HepG2 (cell line): ENCODE results near the gene VEGFB. TPM values are rescaled to one million over a fixed set of nuclear protein-coding genes. Genes with fewer than 3 reads are reported as not detected.

Experiments
- ATAC-seq: fragments of 200-7000 bp; cut with Tn5 transposase; 3 replicates; pipeline ENCODE4 v1.9.1; 2020; ENCODE audit warnings: mild to moderate bottlenecking, moderate library complexity
- BruUV-seq: library from RNA; stranded (reverse); fragments of 400-500 nt; replicated peaks from 2 replicates; lab custom pipeline; 2021; lab: Mats Ljungman, UMichigan
- CTCF ChIA-PET: fragments of 300-600 bp; formaldehyde crosslinking; extraction: SDS; loops from one replicate; lab custom pipeline; 2021; ENCODE audit warnings: low total read pairs, inconsistent platforms, low intra/inter-chr PET ratio; lab: Yijun Ruan, JAX
- POLR2A ChIA-PET: fragments of 350-600 bp; sonication (Branson Sonifier 250); formaldehyde crosslinking; loops from one replicate; lab custom pipeline; 2020; ENCODE audit warnings: antibody characterized with exemption, inconsistent platforms; lab: Yijun Ruan, JAX
- DNase-seq: peaks from one replicate; pipeline ENCODE4 v3.0.0-alpha.2; 2015; ENCODE audit warnings: low spot score
- FAIRE-seq: peaks from 3 replicates; lab custom pipeline; 2011; peaks lifted over from hg19 to GRCh38; lab: Jason Lieb, UNC
- H2AFZ ChIP-seq: one replicate; pipeline ENCODE4 v1.6.1; 2011; ENCODE audit warnings: low read length, inconsistent platforms
- H3K27ac ChIP-seq: fragments of 300-600 bp; 3 replicates; pipeline ENCODE4 v1.8.0; 2011; ENCODE audit warnings: mixed run types, mild to moderate bottlenecking, mixed read lengths, low read length, inconsistent platforms; ENCODE audit not compliant: insufficient read depth; ENCODE audit errors: extremely low read length
- H3K27me3 ChIP-seq, 2 experiments: fragments of 200-600 bp in 1 of 2; 2 replicates in 1 of 2; 3 replicates in 1 of 2; pipeline versions ENCODE4 v1.6.0 to v1.8.0; 2011; ENCODE audit warnings: low read length in 2 of 2, mild to moderate bottlenecking in 2 of 2, moderate library complexity in 2 of 2, inconsistent platforms in 1 of 2; ENCODE audit not compliant: insufficient read depth in 2 of 2, control insufficient read depth in 1 of 2
- H3K36me3 ChIP-seq, 2 experiments: fragments of 200-600 bp in 1 of 2; replicated peaks in 1 of 2; 2 replicates in 1 of 2; 3 replicates in 1 of 2; pipeline versions ENCODE4 v1.5.1 to v1.8.0; 2011; ENCODE audit warnings: low read length in 2 of 2, inconsistent platforms in 1 of 2; ENCODE audit not compliant: insufficient read depth in 2 of 2, control insufficient read depth in 1 of 2
- H3K4me1 ChIP-seq: 2 replicates; pipeline ENCODE4 v1.5.1; 2012; ENCODE audit warnings: low read length, inconsistent platforms; ENCODE audit not compliant: insufficient read depth
- H3K4me2 ChIP-seq: 2 replicates; pipeline ENCODE4 v1.6.0; 2011; ENCODE audit warnings: low read depth, low read length, inconsistent platforms
- H3K4me3 ChIP-seq, 3 experiments: fragments of 200-600 bp in 1 of 3; sonication (generic), shearing (Covaris generic) in 1 of 3; replicated peaks in 1 of 3; 2 replicates each; pipeline ENCODE4 v1.5.1; 2011 to 2016; ENCODE audit warnings: low read length in 3 of 3, inconsistent platforms in 2 of 3, low read depth in 2 of 3, mild to moderate bottlenecking in 2 of 3, control low read depth in 1 of 3, mixed read lengths in 1 of 3; ENCODE audit not compliant: insufficient read depth in 1 of 3
- H3K79me2 ChIP-seq: one replicate; pipeline ENCODE4 v1.6.1; 2011; ENCODE audit warnings: low read length, inconsistent platforms; ENCODE audit not compliant: insufficient read depth
- H3K9ac ChIP-seq: 2 replicates; pipeline ENCODE4 v1.6.0; 2011; ENCODE audit warnings: mild to moderate bottlenecking, low read depth, low read length, inconsistent platforms; ENCODE audit not compliant: insufficient read depth
- H3K9me3 ChIP-seq: 2 replicates; pipeline ENCODE4 v1.5.1; 2012; ENCODE audit warnings: mild to moderate bottlenecking, low read length
- H4K20me1 ChIP-seq: 2 replicates; pipeline ENCODE4 v1.6.0; 2011; ENCODE audit warnings: inconsistent platforms, mild to moderate bottlenecking, low read length, moderate library complexity; ENCODE audit not compliant: insufficient read depth
- MZF1 ChIP-seq: sonication (generic); formaldehyde crosslinking; IDR thresholded peaks from 2 replicates; pipeline ENCODE4 v1.8.1; 2023; ENCODE audit warnings: mild to moderate bottlenecking, missing genetic modification reagents, borderline replicate concordance
- NAIF1 ChIP-seq: sonication (generic); formaldehyde crosslinking; IDR thresholded peaks from 2 replicates; pipeline ENCODE4 v1.5.0; 2020; ENCODE audit warnings: mild to moderate bottlenecking, missing genetic modification reagents, borderline replicate concordance
- ZNF639 ChIP-seq: conservative IDR thresholded peaks from 2 replicates; pipeline ENCODE4 v1.6.1; 2018; ENCODE audit warnings: missing genetic modification reagents
- ZXDC ChIP-seq: sonication (generic); formaldehyde crosslinking; IDR thresholded peaks from 2 replicates; pipeline ENCODE4 v1.5.0; 2020; ENCODE audit warnings: mild to moderate bottlenecking, missing genetic modification reagents
- WGBS: methylation state at CpG from one replicate; pipeline ENCODE4 v1.1.6; 2017; ENCODE audit warnings: low lambda C conversion rate; 5-methylcytosine and 5-hydroxymethylcytosine counted together
- in situ Hi-C: cut with HindIII; loops from 2 replicates; pipeline ENCODE4 v1.10.0; 2017; ENCODE audit warnings: low pct_unique_long_range_greater_than_20kb; ENCODE audit not compliant: extremely low pct_ligation_motif_present
- intact Hi-C: fragments of 100-400 bp; cut with micrococcal nuclease; formaldehyde crosslinking; loops from one replicate; pipeline ENCODE4 v1.10.0; 2022; ENCODE audit not compliant: unreplicated experiment
- polyA plus RNA-seq, 8 experiments: library from polyadenylated mRNA; depleted of rRNA in 3 of 8; stranded (reverse) in 7 of 8; unstranded in 1 of 8; fragments of >200 nt; fragmentation: Illumina TruSeq in 4 of 8; extraction: Trizol in 4 of 8; gene quantifications; 2 replicates each; pipeline versions ENCODE4 v1.2.1 to v1.2.3, GENCODE V29; 2011 to 2016; ENCODE audit warnings: low read depth in 4 of 8, missing spikeins in 1 of 8, mixed read lengths in 1 of 8; ENCODE audit not compliant: insufficient read depth in 1 of 8
- total RNA-seq, 5 experiments: library from RNA; depleted of rRNA; stranded (reverse); fragments of >200 nt; fragmentation: Illumina TruSeq; extraction: Trizol; gene quantifications; 2 replicates each; pipeline ENCODE4 v1.2.3, GENCODE V29; 2016; ENCODE audit warnings: low read depth in 1 of 5
- TF ChIP-seq, protein P1 (sequence below): IDR thresholded peaks from 2 replicates; pipeline ENCODE4 v1.6.1; 2016
- TF ChIP-seq, protein P2 (sequence below): sonication (generic); formaldehyde crosslinking; IDR thresholded peaks from 2 replicates; pipeline ENCODE4 v1.5.0; 2020; ENCODE audit warnings: missing genetic modification reagents

Gene VEGFB
- total and polyA plus RNA-seq, 2 of the 13 experiments (the other 11 are each of a cell fraction or from before 2014, with no cell fraction given), result 9.0 to 11.3 TPM

DNA sequence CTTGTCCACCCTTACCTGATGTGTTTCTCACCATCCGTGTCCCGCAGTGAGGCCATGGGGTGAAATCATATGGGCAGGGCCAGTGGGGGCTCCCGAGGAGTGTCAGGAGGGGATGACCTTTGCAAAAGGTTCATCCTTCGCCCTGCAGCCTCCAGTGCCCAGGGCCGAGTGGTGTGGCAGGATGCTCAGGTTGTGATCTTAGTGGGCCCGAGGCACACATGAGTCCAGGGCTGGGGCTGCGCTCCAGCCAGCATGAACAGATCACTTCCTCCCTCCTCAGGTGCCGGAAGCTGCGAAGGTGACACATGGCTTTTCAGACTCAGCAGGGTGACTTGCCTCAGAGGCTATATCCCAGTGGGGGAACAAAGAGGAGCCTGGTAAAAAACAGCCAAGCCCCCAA lies 3.7 kb downstream of the VEGFB start (continued):
- no peak for TF ChIP-seq ZXDC (CRISPR knock-in tag)
- TF ChIP-seq, protein P1, sequence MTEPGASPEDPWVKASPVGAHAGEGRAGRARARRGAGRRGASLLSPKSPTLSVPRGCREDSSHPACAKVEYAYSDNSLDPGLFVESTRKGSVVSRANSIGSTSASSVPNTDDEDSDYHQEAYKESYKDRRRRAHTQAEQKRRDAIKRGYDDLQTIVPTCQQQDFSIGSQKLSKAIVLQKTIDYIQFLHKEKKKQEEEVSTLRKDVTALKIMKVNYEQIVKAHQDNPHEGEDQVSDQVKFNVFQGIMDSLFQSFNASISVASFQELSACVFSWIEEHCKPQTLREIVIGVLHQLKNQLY (CRISPR knock-in tag), result no peak

DNA sequence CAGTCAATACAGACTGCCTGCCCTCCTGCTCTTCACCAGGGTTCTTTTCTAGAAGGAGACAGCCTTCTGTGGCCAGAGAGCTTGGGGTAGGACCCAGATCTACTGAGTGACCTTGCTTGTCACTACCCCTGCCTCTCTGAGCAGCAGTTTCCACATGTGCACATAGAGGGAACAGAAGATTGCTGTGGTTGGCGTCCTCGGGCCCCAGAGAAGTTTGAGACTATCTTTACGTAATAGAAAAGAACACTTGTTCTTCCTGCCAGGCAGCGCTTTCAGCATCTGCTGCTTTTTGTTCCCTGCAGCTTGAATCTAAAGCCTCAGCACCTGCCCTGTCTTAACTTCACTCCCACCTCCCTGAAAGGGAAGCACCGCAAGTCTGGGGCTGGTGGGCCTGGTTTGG lies 4.6 kb downstream of the VEGFB start:
- Histone ChIP-seq H2AFZ (no peak overlapping the region), H3K27ac (peak overlapping the region; percentile 15), H4K20me1 (no peaks in the 10 kb centered on the region), H3K36me3 (peaks cover 0 to 8% of the 10 kb centered on the region in 2 experiments; a peak in 3 of 5 replicates), H3K4me3 (no peak overlapping the region)
- TF ChIP-seq, protein P2, sequence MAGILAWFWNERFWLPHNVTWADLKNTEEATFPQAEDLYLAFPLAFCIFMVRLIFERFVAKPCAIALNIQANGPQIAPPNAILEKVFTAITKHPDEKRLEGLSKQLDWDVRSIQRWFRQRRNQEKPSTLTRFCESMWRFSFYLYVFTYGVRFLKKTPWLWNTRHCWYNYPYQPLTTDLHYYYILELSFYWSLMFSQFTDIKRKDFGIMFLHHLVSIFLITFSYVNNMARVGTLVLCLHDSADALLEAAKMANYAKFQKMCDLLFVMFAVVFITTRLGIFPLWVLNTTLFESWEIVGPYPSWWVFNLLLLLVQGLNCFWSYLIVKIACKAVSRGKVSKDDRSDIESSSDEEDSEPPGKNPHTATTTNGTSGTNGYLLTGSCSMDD (CRISPR knock-in tag), result no peak
- TF ChIP-seq ZNF639 (no peak), NAIF1 (CRISPR knock-in tag) (no peak), MZF1 (CRISPR knock-in tag) (no peak)
- TF ChIP-seq, all 625 proteins: peak for 0
- ChIA-PET POLR2A (no interaction called here), CTCF (no interaction called here)
- BruUV-seq, result no TSS peak
- FAIRE-seq (no peak), ATAC-seq (no peak), DNase-seq (no peak)
- Histone ChIP-seq H3K9ac (no peak overlapping the region), H3K4me1 (peaks cover 63% of the 10 kb centered on the region), H3K9me3 (no peaks in the 10 kb centered on the region), H3K79me2 (peaks cover 16% of the 10 kb centered on the region), H3K27me3 (no peaks in the 10 kb centered on the region; a peak in 1 of 5 replicates), H3K4me2 (no peak overlapping the region)
- in situ Hi-C loops (no loop called here), intact Hi-C loops (no loop called here)
- 93% methylated on average over 5 of the region's 5 CpGs for WGBS
